Loucy (cell line): ENCODE results near the gene CPED1.

Experiments used
- EZH2phosphoT487 ChIP-seq: fragments of 200-600 bp; IDR thresholded peaks from 2 replicates; pipeline ENCODE4 v1.6.1; 2018; ENCODE audit warnings: antibody characterized with exemption, mild to moderate bottlenecking, moderate library complexity, borderline replicate concordance
- TF ChIP-seq, protein P1 (sequence below): fragments of 200-600 bp; sonication (generic); conservative IDR thresholded peaks from 2 replicates; pipeline ENCODE4 v1.5.1; 2014; ENCODE audit warnings: mild to moderate bottlenecking, antibody characterized with exemption, low read length

DNA sequence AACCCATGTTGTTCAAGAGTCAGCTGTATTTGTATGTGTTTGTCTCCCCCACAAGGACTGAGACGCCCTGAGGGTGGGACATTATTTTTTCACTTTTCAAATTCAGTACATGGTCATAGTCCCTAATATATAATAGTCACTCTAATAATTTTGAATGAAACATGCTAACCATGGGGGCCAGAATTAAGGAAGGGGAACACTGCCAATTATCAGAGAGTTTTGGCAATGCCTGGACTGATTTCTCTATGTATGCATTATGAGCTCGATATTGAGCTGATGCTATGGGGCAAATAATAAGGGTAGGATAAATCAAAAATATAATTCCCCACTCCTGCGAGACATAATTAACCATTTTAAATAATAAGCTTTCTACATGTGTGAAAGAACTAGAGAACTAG is 87.4 kb downstream of the CPED1 start:
- TF ChIP-seq, protein P1, sequence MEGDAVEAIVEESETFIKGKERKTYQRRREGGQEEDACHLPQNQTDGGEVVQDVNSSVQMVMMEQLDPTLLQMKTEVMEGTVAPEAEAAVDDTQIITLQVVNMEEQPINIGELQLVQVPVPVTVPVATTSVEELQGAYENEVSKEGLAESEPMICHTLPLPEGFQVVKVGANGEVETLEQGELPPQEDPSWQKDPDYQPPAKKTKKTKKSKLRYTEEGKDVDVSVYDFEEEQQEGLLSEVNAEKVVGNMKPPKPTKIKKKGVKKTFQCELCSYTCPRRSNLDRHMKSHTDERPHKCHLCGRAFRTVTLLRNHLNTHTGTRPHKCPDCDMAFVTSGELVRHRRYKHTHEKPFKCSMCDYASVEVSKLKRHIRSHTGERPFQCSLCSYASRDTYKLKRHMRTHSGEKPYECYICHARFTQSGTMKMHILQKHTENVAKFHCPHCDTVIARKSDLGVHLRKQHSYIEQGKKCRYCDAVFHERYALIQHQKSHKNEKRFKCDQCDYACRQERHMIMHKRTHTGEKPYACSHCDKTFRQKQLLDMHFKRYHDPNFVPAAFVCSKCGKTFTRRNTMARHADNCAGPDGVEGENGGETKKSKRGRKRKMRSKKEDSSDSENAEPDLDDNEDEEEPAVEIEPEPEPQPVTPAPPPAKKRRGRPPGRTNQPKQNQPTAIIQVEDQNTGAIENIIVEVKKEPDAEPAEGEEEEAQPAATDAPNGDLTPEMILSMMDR: no peak
- no peak for TF ChIP-seq EZH2phosphoT487
